OCI-LY7 (cell line): ENCODE data around the gene SUN5. TPM values are rescaled to one million over a fixed set of nuclear protein-coding genes. Genes with fewer than 3 reads are reported as not detected.
"Not testable (repeated sequence)": the region's sequence is repeated elsewhere in the genome, so short reads cannot be mapped to it uniquely, and the experiment has no call there.

ENCODE experiments used
- BruUV-seq: library from RNA; stranded (reverse); fragments of 400-500 nt; replicated peaks from 2 replicates; lab custom pipeline; 2021; lab: Mats Ljungman, UMichigan
- CTCF ChIA-PET: fragments of 300-600 bp; sonication (Branson Sonifier 250); formaldehyde crosslinking; loops from one replicate; lab custom pipeline; 2022; ENCODE audit warnings: antibody characterized with exemption; ENCODE audit not compliant: unreplicated experiment; lab: Charles Lee
- POLR2A ChIA-PET: fragments of 300-600 bp; sonication (Branson Sonifier 250); formaldehyde crosslinking; loops from one replicate; lab custom pipeline; 2022; ENCODE audit warnings: antibody characterized with exemption; lab: Charles Lee
- DNase-seq: peaks from one replicate; pipeline ENCODE4 v3.0.0-alpha.2; 2015; ENCODE audit warnings: low spot score
- H2AFZ ChIP-seq: fragments of 200-600 bp; sonication (generic), shearing (Covaris generic); 2 replicates; pipeline ENCODE4 v1.6.1; 2014; ENCODE audit warnings: mild to moderate bottlenecking, antibody characterized with exemption, low read length, moderate library complexity
- H3K27ac ChIP-seq: fragments of 200-600 bp; sonication (generic); 2 replicates; pipeline ENCODE4 v1.5.1; 2014; ENCODE audit warnings: mixed run types, low read depth, mild to moderate bottlenecking, moderate library complexity, low read length, inconsistent platforms; ENCODE audit not compliant: poor library complexity, severe bottlenecking
- H3K36me3 ChIP-seq: fragments of 200-600 bp; sonication (generic); 2 replicates; pipeline ENCODE4 v1.6.1; 2014; ENCODE audit warnings: mild to moderate bottlenecking, antibody characterized with exemption, low read length, moderate library complexity, mixed read lengths; ENCODE audit not compliant: insufficient read depth
- H3K4me1 ChIP-seq: fragments of 200-600 bp; sonication (generic); 2 replicates; pipeline ENCODE4 v1.5.1; 2014; ENCODE audit warnings: mild to moderate bottlenecking, low read length; ENCODE audit not compliant: insufficient read depth, poor library complexity, severe bottlenecking
- H3K4me2 ChIP-seq: fragments of 200-600 bp; sonication (generic); 2 replicates; pipeline ENCODE4 v1.6.1; 2014; ENCODE audit warnings: mild to moderate bottlenecking, low read length
- H3K4me3 ChIP-seq: fragments of 200-600 bp; sonication (generic); 2 replicates; pipeline ENCODE4 v1.5.1; 2014; ENCODE audit warnings: mild to moderate bottlenecking, low read depth, low read length; ENCODE audit not compliant: poor library complexity, severe bottlenecking
- H3K79me2 ChIP-seq: fragments of 200-600 bp; sonication (generic); 2 replicates; pipeline ENCODE4 v1.6.1; 2016; ENCODE audit warnings: low read depth, mild to moderate bottlenecking, low read length, moderate library complexity, mixed read lengths; ENCODE audit not compliant: insufficient read depth
- H3K9me2 ChIP-seq: fragments of 200-600 bp; sonication (generic); 2 replicates; pipeline ENCODE4 v1.6.1; 2016; ENCODE audit warnings: mild to moderate bottlenecking, low read length, mixed read lengths; ENCODE audit not compliant: insufficient read depth
- H3K9me3 ChIP-seq: fragments of 200-600 bp; sonication (generic); 2 replicates; pipeline ENCODE4 v1.6.1; 2014; ENCODE audit warnings: mild to moderate bottlenecking, mixed run types, low read length, mixed read lengths
- H4K20me1 ChIP-seq: fragments of 200-600 bp; sonication (generic); 2 replicates; pipeline ENCODE4 v1.6.1; 2014; ENCODE audit warnings: mild to moderate bottlenecking, antibody characterized with exemption, low read length, moderate library complexity, mixed read lengths; ENCODE audit not compliant: insufficient read depth
- EZH2phosphoT487 ChIP-seq: fragments of 200-600 bp; sonication (generic); IDR thresholded peaks from 2 replicates; pipeline ENCODE4 v1.6.1; 2018; ENCODE audit warnings: low read depth, borderline replicate concordance, mild to moderate bottlenecking, mixed run types, antibody characterized with exemption, low read length, moderate library complexity, mixed read lengths
- intact Hi-C: fragments of 100-400 bp; cut with micrococcal nuclease; formaldehyde crosslinking; loops from one replicate; pipeline ENCODE4 v1.10.0; 2022; ENCODE audit not compliant: unreplicated experiment
- total RNA-seq, 2 experiments: library from RNA; depleted of rRNA in 1 of 2; stranded (reverse); fragments of >200 nt in 1 of 2; shearing (Covaris generic) in 1 of 2; gene quantifications; 2 replicates each; pipeline ENCODE4 v1.2.3, GENCODE V29; 2014 to 2022
- TF ChIP-seq, protein P1 (sequence below): fragments of 200-600 bp; sonication (generic); conservative IDR thresholded peaks from 2 replicates; pipeline ENCODE4 v1.5.1; 2014; ENCODE audit warnings: mild to moderate bottlenecking, antibody characterized with exemption, low read length, moderate library complexity, mixed read lengths

SUN5 gene
- total RNA-seq, 2 experiments from 2014 or later, result not detected

DNA sequence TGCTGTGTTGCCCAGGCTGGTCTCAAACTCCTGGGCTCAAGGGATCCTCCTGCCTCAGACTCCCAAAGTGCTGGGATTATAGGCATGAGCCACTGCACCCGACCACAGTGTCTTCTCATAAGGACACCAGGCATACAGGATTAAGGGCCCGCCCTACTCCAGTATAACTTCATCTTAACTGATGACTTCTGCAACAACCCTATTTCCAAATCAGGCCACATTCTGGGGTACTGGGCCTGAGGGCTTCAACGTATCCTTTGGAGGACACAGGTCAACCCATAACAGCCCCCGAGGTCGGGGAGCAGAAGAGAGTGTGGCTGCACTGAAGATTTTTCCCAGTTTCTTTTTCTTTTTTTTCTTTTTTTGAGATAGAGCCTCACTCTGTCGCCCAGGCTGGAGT is 39.7 kb downstream of the SUN5 start:
- Histone ChIP-seq H3K9me3 (no peaks in the 10 kb centered on the region), H2AFZ (no peak overlapping the region), H4K20me1 (no peaks in the 10 kb centered on the region), H3K27ac (no peak overlapping the region), H3K4me1 (no peaks in the 10 kb centered on the region), H3K79me2 (no peaks in the 10 kb centered on the region), H3K36me3 (no peaks in the 10 kb centered on the region), H3K4me2 (no peak overlapping the region), H3K9me2 (no peaks in the 10 kb centered on the region), H3K4me3 (no peak overlapping the region)
- intact Hi-C loops, result no loop called here
- TF ChIP-seq EZH2phosphoT487, result no peak
- TF ChIP-seq, protein P1, sequence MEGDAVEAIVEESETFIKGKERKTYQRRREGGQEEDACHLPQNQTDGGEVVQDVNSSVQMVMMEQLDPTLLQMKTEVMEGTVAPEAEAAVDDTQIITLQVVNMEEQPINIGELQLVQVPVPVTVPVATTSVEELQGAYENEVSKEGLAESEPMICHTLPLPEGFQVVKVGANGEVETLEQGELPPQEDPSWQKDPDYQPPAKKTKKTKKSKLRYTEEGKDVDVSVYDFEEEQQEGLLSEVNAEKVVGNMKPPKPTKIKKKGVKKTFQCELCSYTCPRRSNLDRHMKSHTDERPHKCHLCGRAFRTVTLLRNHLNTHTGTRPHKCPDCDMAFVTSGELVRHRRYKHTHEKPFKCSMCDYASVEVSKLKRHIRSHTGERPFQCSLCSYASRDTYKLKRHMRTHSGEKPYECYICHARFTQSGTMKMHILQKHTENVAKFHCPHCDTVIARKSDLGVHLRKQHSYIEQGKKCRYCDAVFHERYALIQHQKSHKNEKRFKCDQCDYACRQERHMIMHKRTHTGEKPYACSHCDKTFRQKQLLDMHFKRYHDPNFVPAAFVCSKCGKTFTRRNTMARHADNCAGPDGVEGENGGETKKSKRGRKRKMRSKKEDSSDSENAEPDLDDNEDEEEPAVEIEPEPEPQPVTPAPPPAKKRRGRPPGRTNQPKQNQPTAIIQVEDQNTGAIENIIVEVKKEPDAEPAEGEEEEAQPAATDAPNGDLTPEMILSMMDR, result no peak
- POLR2A ChIA-PET, result no interaction called here
- CTCF ChIA-PET, result no interaction called here
- no TSS peak for BruUV-seq
- DNase-seq, result no peak

DNA sequence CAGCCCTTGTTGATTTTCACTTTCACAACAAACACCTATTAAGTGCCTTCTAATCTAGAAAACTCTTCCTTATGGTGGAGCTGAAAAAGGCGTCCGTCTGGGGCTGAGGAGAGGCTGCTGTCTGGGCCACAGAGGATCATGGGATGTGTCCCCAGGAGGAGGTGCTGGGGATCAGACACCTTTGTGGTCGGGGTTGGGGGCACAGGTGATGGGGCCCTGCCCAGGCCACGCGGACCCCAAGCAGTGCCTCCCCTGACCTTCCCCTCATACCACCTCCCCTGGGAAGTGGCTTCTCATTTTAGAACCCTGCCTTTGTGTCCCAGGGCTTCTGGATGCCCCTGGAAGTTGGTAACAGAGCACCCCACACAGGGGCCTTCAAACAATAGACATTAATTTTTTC is 41.1 kb downstream of the SUN5 start:
- no peak overlapping the region for H3K4me3 ChIP-seq
- H3K4me1 ChIP-seq, result no peaks in the 10 kb centered on the region
- DNase-seq, result no peak
- no peaks in the 10 kb centered on the region for H3K9me3 ChIP-seq
- H2AFZ ChIP-seq, result no peak overlapping the region
- no peaks in the 10 kb centered on the region for H3K9me2 ChIP-seq
- BruUV-seq, result no TSS peak
- TF ChIP-seq, protein P1, result no peak
- no peak for TF ChIP-seq EZH2phosphoT487
- intact Hi-C loops, result no loop called here
- no peaks in the 10 kb centered on the region for H3K36me3 ChIP-seq
- no peak overlapping the region for H3K27ac ChIP-seq
- no peaks in the 10 kb centered on the region for H4K20me1 ChIP-seq
- CTCF ChIA-PET, result no interaction called here
- H3K79me2 ChIP-seq, result no peaks in the 10 kb centered on the region
- POLR2A ChIA-PET, result no interaction called here
- no peak overlapping the region for H3K4me2 ChIP-seq

DNA sequence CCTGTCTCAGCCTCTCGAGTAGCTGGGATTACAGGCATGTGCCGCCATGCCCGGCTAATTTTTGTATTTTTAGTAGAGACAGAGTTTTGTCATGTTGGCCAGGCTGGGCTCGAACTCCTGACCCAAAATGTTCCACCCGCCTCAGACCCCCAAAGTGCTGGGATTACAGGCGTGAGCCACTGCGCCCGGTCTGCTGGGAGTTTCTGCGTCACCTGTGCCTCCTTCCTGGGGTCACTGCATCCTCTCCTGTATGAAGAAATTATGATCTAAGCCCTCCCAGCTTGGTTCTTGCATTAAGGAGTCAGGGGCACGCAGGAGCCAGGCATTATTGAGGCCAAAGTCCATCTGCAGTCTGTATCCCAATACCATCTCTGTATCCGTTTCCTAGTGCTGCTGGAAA is 41.6 kb downstream of the SUN5 start:
- intact Hi-C loops, POLR2A ChIA-PET, H2AFZ ChIP-seq, H3K4me1 ChIP-seq, BruUV-seq, DNase-seq, H4K20me1 ChIP-seq, H3K27ac ChIP-seq, H3K36me3 ChIP-seq, H3K79me2 ChIP-seq, H3K4me2 ChIP-seq, CTCF ChIA-PET, H3K4me3 ChIP-seq, H3K9me2 ChIP-seq, H3K9me3 ChIP-seq: not testable (repeated sequence)
